Measurements from ENCODE around the gene IL18R1. TPM values are rescaled to one million over a fixed set of nuclear protein-coding genes. Genes with fewer than 3 reads are reported as not detected.

IL18R1 gene
- 0.77 to 1.1 TPM (median 0.90 TPM) in 5 replicates for total RNA-seq (2022; extraction: Qiagen RNA extraction)

GRCh38 chr2:102355526-102356380, at the start of gene IL18R1:
Gene IL18R1 (plus strand): TSS chr2:102355796. CDS start chr2:102362661, 6,865 bp downstream.

GRCh38 chr2:102310964-102311640, 44.5 kb upstream of the IL18R1 start, which contains the start of gene IL1RL1:
Gene IL1RL1 (plus strand): TSS chr2:102311563. CDS start chr2:102338265, 26,702 bp downstream.

GRCh38 chr2:102422910-102423309, 67.3 kb downstream of the IL18R1 start, which contains the start of gene IL18RAP:
Gene IL18RAP (plus strand): TSS chr2:102423160. CDS start chr2:102423278, 118 bp downstream.

Other genes with a start within 250 kb of the IL18R1 start
- gene IL1R1, start 213.1 kb upstream of the IL18R1 start, total RNA-seq (2022; extraction: Qiagen RNA extraction), result 22.9 to 40.2 TPM (median 34.7 TPM) in 5 replicates
- 0.05 TPM in 1 of 5 replicates, not detected in the others for gene IL1RL2, start 168.8 kb upstream of the IL18R1 start, total RNA-seq (2022; extraction: Qiagen RNA extraction)
- 0.67 to 1.2 TPM (median 0.86 TPM) in 5 replicates for gene IL1RL1, start 44.2 kb upstream of the IL18R1 start, total RNA-seq (2022; extraction: Qiagen RNA extraction)
- gene IL18RAP, start 67.4 kb downstream of the IL18R1 start, total RNA-seq (2022; extraction: Qiagen RNA extraction), result 0.11 TPM in 1 of 5 replicates, not detected in the others
- not detected in 5 replicates for gene SLC9A4, start 117.4 kb downstream of the IL18R1 start, total RNA-seq (2022; extraction: Qiagen RNA extraction)